ENCODE data around the gene CTXN1. TPM values are rescaled to one million over a fixed set of nuclear protein-coding genes. Genes with fewer than 3 reads are reported as not detected.

Gene CTXN1
- polyA plus RNA-seq, 1 of the 3 experiments (the other 2 are of a cell fraction) = 53.8 TPM

- Histone ChIP-seq H3K4me2 (no peak overlapping the region), H3K27me3 (ENCODE audit: insufficient read depth) (peaks cover 1% of the 10 kb centered on the region; the same call in 1 of the 2 replicates), H3K4me1 (ENCODE audit: control insufficient read depth in 1 of 2, insufficient read depth in 2 of 2, low read depth in 1 of 2, low read length in 1 of 2) (no peaks in the 10 kb centered on the region; a peak in 1 of 4 replicates), H4K20me1 (ENCODE audit: insufficient read depth) (peaks cover 24% of the 10 kb centered on the region), H3K9ac (no peak overlapping the region), H3K36me3 (replicated peaks in 1 of 2; ENCODE audit: control insufficient read depth in 1 of 2, insufficient read depth in 2 of 2, low read length in 1 of 2) (peaks cover 0 to 35% of the 10 kb centered on the region in 2 experiments), H3F3A (replicated peaks; ENCODE audit: insufficient read depth) (peaks cover 6% of the 10 kb centered on the region), H3K79me2 (ENCODE audit: insufficient read depth) (peaks cover 29% of the 10 kb centered on the region), H3K9me2 (no peaks in the 10 kb centered on the region), H2AFZ (ENCODE audit: low read depth) (no peak overlapping the region), H3K4me3 (ENCODE audit: low read depth in 2 of 2, low read length in 1 of 2) (no peak overlapping the region), H3K27ac (ENCODE audit: low read depth in 2 of 2, low read length in 1 of 2) (no peak overlapping the region), H3K9me3 (no peaks in the 10 kb centered on the region)
- TF ChIP-seq FOXJ3 (CRISPR knock-in tag; IDR thresholded peaks at IDR 0.05) (no peak), NRF1 (IDR thresholded peaks at IDR 0.05; ENCODE audit: low read depth, low read length) (no peak), YY1 (IDR thresholded peaks at IDR 0.05; ENCODE audit: low read depth) (no peak), GABPA (IDR thresholded peaks at IDR 0.05; ENCODE audit: low read depth) (no peak), SIN3A (IDR thresholded peaks at IDR 0.05; ENCODE audit: borderline replicate concordance, low read depth, low read length) (no peak), EZH2phosphoT487 (IDR thresholded peaks at IDR 0.05; ENCODE audit: borderline replicate concordance, low read depth) (no peak), EP300 (IDR thresholded peaks at IDR 0.05; ENCODE audit: borderline replicate concordance in 1 of 2, low read depth in 1 of 2, low read length in 1 of 2) (no peak), REST (IDR thresholded peaks at IDR 0.05; ENCODE audit: low read depth, low read length) (no peak), USF2 (IDR thresholded peaks at IDR 0.05; ENCODE audit: borderline replicate concordance, low read depth, low read length) (no peak), RFX5 (IDR thresholded peaks at IDR 0.05; ENCODE audit: low read length) (no peak), CTCF (IDR thresholded peaks at IDR 0.05) (no peak), PBX3 (IDR thresholded peaks at IDR 0.05) (no peak), MEF2A (IDR thresholded peaks at IDR 0.05; ENCODE audit: borderline replicate concordance, low read depth) (no peak), RCOR1 (IDR thresholded peaks at IDR 0.05; ENCODE audit: low read length) (no peak)
- CTCF ChIA-PET = interaction anchor here (2.1 kb wide), 1 partner anchor 57 kb away, joined by 9 read pairs; no protein-coding TSS in a partner anchor
- WGBS (ENCODE audit: low lambda C conversion rate) = 95% methylated on average over 31 of the region's 54 CpGs
- DNase-seq = no peak
- POLR2A ChIA-PET = no interaction called here
These were observed 15.4 kb downstream of the CTXN1 start for GRCh38 chr19:7910321-7911161.

Measured in SK-N-SH (cell line).